Lower leg skin (tissue), 4 donors: ENCODE measurements around the gene TPM4. TPM values are rescaled to one million over a fixed set of nuclear protein-coding genes. Genes with fewer than 3 reads are reported as not detected.

Experiments used
- DNase-seq, 2 donors: peaks; one replicate each; pipeline ENCODE4 v3.0.0-alpha.2; 2019; ENCODE audit warnings: low spot score in 2 of 2
- H3K4me3 ChIP-seq: fragments of 200-600 bp; sonication (generic); 2 replicates; pipeline ENCODE4 v1.5.1; 2017; ENCODE audit warnings: mild to moderate bottlenecking, low read depth; ENCODE audit not compliant: poor library complexity, severe bottlenecking
- POLR2A ChIP-seq, 2 donors: fragments of 450-650 bp; IDR thresholded peaks; one replicate each; pipeline ENCODE4 v1.6.1; 2016 to 2017; ENCODE audit warnings: antibody characterized with exemption in 2 of 2, mild to moderate bottlenecking in 1 of 2, moderate library complexity in 1 of 2
- WGBS, 2 donors: methylation state at CpG; one replicate each; pipeline ENCODE4 v1.1.5; 2018; 5-methylcytosine and 5-hydroxymethylcytosine counted together
- intact Hi-C: fragments of 100-400 bp; cut with DNase I; formaldehyde crosslinking; loops from one replicate; pipeline ENCODE4 v1.15.0; 2023; ENCODE audit warnings: low total_unique reads
- total RNA-seq, 4 donors: library from RNA; depleted of rRNA; stranded (reverse); fragments of >200 nt; gene quantifications; one replicate each; pipeline ENCODE4 v1.1.0, GENCODE V29; 2016
- TF ChIP-seq, protein P1 (sequence below), 3 donors: fragments of 450-650 bp; IDR thresholded peaks; one replicate each; pipeline ENCODE4 v1.5.1; 2016; ENCODE audit warnings: antibody characterized with exemption in 3 of 3, mild to moderate bottlenecking in 3 of 3, moderate library complexity in 2 of 3

The TPM4 gene
- total RNA-seq, 4 donors from 2014 or later = 217 to 303 (median 267) TPM

DNA sequence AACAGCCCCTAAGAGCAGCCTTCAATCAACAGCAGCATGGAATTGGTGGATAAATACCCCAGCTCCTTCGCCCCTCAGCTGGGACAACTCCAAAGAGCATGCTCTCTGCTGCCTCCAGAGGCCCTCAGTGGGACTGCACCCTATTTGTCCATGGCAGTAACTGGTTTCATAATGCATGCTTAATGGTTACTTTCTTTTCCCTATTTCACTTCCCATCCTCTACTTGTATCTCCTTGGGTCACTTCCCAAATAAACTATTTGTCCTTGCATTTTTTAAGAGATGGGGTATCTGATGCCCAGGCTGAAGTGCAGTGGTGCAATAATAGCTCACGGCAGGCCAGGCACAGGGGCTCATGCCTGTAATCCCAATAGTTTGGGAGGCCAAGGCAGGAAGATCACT, 13.5 kb upstream of the TPM4 start:
- intact Hi-C loops = no loop called here
- TF ChIP-seq POLR2A (IDR thresholded peaks at IDR 0.05) = no peak
- TF ChIP-seq, protein P1, sequence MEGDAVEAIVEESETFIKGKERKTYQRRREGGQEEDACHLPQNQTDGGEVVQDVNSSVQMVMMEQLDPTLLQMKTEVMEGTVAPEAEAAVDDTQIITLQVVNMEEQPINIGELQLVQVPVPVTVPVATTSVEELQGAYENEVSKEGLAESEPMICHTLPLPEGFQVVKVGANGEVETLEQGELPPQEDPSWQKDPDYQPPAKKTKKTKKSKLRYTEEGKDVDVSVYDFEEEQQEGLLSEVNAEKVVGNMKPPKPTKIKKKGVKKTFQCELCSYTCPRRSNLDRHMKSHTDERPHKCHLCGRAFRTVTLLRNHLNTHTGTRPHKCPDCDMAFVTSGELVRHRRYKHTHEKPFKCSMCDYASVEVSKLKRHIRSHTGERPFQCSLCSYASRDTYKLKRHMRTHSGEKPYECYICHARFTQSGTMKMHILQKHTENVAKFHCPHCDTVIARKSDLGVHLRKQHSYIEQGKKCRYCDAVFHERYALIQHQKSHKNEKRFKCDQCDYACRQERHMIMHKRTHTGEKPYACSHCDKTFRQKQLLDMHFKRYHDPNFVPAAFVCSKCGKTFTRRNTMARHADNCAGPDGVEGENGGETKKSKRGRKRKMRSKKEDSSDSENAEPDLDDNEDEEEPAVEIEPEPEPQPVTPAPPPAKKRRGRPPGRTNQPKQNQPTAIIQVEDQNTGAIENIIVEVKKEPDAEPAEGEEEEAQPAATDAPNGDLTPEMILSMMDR (IDR thresholded peaks at IDR 0.05) = no peak
- H3K4me3 ChIP-seq = no peak overlapping the region
- 79 to 92% methylated on average over 2 of the region's 2 CpGs for WGBS, 2 donors
- peak in 1 of 2 donors; percentile 87 for DNase-seq

GRCh38 chr19:16064209-16064889, 11.9 kb upstream of the TPM4 start:
- no peak for TF ChIP-seq POLR2A (IDR thresholded peaks at IDR 0.05)
- TF ChIP-seq, protein P1 (IDR thresholded peaks at IDR 0.05) = no peak
- peak in 1 of 2 donors; percentile 83 for DNase-seq
- intact Hi-C loops = no loop called here
- H3K4me3 ChIP-seq = no peak overlapping the region
- 88 to 92% methylated on average over 14 to 16 of the region's 16 CpGs for WGBS, 2 donors

DNA sequence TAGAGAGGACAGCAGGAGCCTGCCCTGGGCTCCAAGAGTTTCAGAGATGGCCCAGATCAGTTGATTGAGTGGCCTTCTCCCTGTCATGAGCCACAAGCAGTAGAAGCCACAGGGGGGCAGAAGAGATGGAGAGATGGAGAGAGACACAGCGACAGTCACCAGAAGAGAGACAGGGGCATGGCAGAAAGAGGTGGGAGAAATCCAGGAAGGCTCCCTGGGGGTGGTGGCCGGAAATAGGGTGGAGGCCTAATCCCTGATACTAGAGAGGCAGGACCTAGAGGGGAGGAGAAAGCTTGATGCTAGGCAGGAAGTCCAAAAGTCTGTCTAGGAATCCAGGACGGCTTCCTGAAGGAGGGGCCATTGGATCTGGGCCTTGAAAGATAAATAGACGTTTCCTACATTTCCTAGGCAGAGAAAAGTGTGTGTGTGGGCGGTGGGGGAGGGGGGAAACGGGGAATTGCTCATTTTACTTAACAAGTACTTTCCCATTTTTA, 9.6 kb upstream of the TPM4 start:
- intact Hi-C loops = no loop called here
- WGBS, 2 donors = 38 to 41% methylated on average over 6 of the region's 6 CpGs
- no peak overlapping the region for H3K4me3 ChIP-seq
- TF ChIP-seq, protein P1 (IDR thresholded peaks at IDR 0.05) = no peak
- DNase-seq = peak in 1 of 2 donors; percentile 85

GRCh38 chr19:16067205-16067938, 8.9 kb upstream of the TPM4 start:
- no peak for TF ChIP-seq POLR2A (IDR thresholded peaks at IDR 0.05)
- TF ChIP-seq, protein P1 (IDR thresholded peaks at IDR 0.05) = no peak
- 35 to 56% methylated on average over 36 to 39 of the region's 40 CpGs for WGBS, 2 donors
- peak overlapping the region; percentile 28 for H3K4me3 ChIP-seq
- intact Hi-C loops = no loop called here
- DNase-seq = peak in 1 of 2 donors; percentile 94

DNA sequence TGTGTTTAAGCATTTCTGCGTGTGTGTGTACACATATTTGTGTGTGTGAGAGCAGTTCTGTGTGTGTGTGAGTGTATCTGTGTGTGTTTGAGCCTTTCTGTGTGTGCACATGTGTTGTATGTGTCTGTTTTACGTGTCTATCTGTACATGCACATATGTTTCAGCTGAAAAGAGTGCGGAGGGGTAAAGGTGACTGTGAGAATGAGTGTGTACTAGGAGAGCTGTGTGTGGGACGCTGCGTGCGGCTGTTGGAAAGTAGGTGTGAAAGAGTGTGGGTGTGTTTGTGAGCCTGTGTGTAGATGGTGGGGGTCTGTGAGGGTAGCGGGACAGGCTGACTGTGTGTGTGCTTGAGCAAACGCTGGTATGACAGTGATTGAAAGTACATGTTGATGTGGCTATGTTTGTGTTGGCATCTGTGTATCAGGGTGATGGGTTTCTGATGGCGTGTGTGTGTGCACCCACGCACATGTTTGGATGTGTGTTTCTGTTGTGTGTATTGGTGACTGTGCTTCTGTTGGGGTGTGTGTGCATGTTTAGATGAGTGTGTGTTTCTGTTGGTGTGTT, 7.5 kb upstream of the TPM4 start:
- intact Hi-C loops = no loop called here
- WGBS, 2 donors = 60 to 74% methylated on average over 10 of the region's 10 CpGs
- TF ChIP-seq, protein P1 (IDR thresholded peaks at IDR 0.05) = no peak
- TF ChIP-seq POLR2A (IDR thresholded peaks at IDR 0.05) = no peak
- no peak overlapping the region for H3K4me3 ChIP-seq
- peak in 1 of 2 donors; percentile 79 for DNase-seq
